BE2C (cell line): ENCODE measurements around the gene ABL2.
A peak's percentile ranks its signal among the peaks of the same experiment; 100 is the strongest.

Experiments
- DNase-seq: peaks from one replicate; pipeline ENCODE4 v3.0.0-alpha.2; 2020
- H3K27me3 ChIP-seq: fragments of 250-450 bp; sonication (Bioruptor Pico); 2 replicates; pipeline ENCODE4 v1.5.1; 2020; ENCODE audit warnings: mild to moderate bottlenecking
- H3K36me3 ChIP-seq: fragments of 250-450 bp; sonication (Bioruptor Pico); 2 replicates; pipeline ENCODE4 v1.5.1; 2020; ENCODE audit warnings: mild to moderate bottlenecking
- H3K4me1 ChIP-seq: fragments of 250-450 bp; sonication (Bioruptor Pico); 2 replicates; pipeline ENCODE4 v1.5.1; 2020
- H3K4me3 ChIP-seq: 2 replicates; pipeline ENCODE4 v1.5.1; 2011; ENCODE audit warnings: low read depth, low read length
- H3K9me3 ChIP-seq: fragments of 250-450 bp; sonication (Bioruptor Pico); 2 replicates; pipeline ENCODE4 v1.5.1; 2020
- CTCF ChIP-seq: IDR thresholded peaks from 2 replicates; pipeline ENCODE4 v1.5.1; 2012; ENCODE audit warnings: mild to moderate bottlenecking, low read depth, low read length

The ABL2 gene

GRCh38 chr1:179083533-179083932, 145.9 kb downstream of the ABL2 start:
- Histone ChIP-seq H3K4me1 (no peaks in the 10 kb centered on the region), H3K9me3 (no peaks in the 10 kb centered on the region), H3K36me3 (peaks cover 13% of the 10 kb centered on the region), H3K27me3 (no peaks in the 10 kb centered on the region), H3K4me3 (no peak overlapping the region)
- DNase-seq = no peak
- TF ChIP-seq CTCF = no peak

DNA sequence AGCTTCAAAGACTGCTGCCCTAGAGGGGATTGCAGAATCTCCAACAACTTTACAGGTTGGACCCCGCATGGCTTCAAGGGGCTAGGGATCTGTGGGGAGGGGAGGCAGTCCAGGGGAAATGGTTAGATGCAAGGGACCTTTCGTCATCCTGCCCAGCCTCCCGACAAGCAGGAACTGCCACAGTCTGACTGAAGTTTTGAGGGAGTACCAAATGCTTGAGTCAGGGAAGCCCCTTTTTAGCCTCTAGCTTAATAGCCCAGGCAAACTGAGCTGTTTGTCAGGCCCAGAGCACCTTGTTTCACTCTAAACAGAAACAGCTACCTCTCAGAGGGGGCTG, 146.5 kb downstream of the ABL2 start:
- Histone ChIP-seq H3K4me1 (no peaks in the 10 kb centered on the region), H3K4me3 (peak overlapping the region; percentile 90)
- TF ChIP-seq CTCF = no peak

DNA sequence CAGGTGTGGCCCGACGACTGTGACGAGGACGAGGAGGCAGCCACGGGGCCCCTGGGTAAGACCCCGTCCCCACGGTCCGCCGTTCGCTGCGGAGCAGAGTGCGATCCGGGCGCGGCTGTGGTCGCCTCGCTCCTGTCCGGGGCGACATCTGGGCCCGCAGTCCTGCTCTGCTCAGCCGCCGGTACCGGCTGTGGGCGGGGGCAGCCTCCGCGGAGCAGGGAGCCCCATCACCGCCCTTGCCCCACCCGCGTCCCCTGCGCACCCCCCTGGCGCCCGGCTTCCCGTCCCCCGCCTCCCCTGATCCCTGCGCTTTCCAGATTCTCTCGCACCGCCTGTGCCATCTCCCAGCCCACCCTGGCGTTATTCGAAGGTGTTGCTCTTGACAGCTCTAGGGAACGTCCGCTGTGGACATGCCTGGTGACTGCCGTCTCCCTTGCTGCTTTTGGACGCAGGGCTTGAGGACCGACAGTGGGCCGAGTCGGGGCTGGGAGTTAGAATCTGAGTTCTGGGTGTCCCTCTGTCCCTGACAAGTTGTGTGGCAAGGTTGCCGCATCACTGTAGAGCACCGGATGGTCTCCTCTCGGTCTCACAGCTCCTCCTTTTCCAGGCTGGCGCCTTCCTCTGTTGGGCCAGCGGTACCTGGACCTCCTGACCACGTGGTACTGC, 147.0 kb downstream of the ABL2 start:
- no peaks in the 10 kb centered on the region for H3K9me3 ChIP-seq
- H3K4me3 ChIP-seq = peak overlapping the region; percentile 90
- no peaks in the 10 kb centered on the region for H3K4me1 ChIP-seq
- TF ChIP-seq CTCF = no peak
- H3K27me3 ChIP-seq = no peaks in the 10 kb centered on the region
- DNase-seq = peak; percentile 29
- H3K36me3 ChIP-seq = peaks cover 5% of the 10 kb centered on the region

More for the DNA sequence above, 146.5 kb downstream of the ABL2 start:
- H3K36me3 ChIP-seq = peaks cover 7% of the 10 kb centered on the region
- no peak for DNase-seq
- no peaks in the 10 kb centered on the region for H3K27me3 ChIP-seq
- no peaks in the 10 kb centered on the region for H3K9me3 ChIP-seq

DNA sequence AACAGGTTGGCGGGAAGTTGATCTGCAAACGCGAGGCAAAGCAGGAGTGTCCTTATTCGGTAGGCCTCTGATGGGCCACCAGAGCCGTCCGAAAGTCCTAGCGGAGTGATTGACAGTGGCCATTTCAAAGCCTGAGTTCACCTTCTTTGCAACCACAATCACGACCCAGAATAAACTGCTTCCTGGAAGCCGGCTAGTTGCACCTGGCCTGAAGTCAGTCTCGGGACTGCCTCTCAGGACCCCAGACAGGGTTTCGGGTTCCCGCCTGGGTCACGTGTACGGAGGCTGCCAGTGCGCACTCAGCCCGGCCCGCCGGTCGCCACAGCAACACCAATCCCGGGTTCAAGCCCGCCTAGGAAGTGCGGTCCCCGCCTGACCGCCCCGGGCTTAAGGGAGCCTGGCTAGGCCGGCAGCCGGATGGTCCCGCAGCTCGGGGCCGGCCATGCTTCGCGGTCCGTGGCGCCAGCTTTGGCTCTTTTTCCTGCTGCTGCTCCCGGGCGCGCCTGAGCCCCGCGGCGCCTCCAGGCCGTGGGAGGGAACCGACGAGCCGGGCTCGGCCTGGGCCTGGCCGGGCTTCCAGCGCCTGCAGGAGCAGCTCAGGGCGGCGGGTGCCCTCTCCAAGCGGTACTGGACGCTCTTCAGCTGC, 147.7 kb downstream of the ABL2 start, which contains the start of gene TOR3A:
TSS of gene TOR3A (plus strand) at position 384 of the 646 bp plus-strand sequence. CDS start at position 443, 59 bp downstream.
- Histone ChIP-seq H3K36me3 (peaks cover 5% of the 10 kb centered on the region), H3K4me1 (no peaks in the 10 kb centered on the region), H3K4me3 (peak within 1 kb of the TSS; percentile 90), H3K9me3 (no peaks in the 10 kb centered on the region), H3K27me3 (no peaks in the 10 kb centered on the region)
- peak; percentile 93 for DNase-seq
- TF ChIP-seq CTCF = no peak

DNA sequence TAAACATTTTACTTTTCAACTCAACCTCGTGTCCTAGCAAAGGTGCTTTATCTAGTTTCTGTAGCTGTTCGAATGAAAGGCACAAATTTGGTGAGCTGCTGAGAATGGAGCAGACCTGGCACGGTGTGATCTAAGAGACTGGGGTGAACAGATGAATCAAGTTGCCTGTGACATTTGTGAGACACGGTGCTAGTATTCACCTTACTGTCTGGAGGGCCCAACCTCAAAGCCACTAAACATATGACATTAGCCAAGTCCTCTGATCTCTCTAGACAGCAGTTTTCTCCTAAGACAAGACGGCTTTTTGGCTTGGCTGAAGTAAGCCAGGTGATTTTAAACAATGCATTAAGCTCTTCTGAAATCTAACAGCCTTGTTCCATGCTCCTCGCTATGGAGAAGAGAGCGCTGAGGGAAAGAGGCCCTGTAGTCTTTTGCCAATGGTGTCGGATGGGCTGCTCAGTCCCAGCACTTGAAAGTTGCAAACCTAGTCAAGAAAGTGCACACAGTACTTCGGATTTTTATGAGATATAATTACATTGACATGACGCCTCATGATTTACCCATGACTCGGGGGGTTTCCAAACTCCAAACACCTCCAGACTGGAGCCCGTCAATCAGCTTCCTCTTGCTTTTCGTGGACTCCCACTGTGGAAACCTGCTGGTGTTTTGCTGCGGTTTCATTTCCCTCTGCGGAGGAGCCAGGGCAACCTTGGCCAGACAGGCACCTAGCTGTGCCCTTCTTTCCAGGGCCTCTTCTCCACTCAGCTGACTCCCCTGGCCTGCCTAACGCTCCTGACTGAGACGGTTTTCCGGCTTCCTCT, 148.4 kb downstream of the ABL2 start:
- Histone ChIP-seq H3K27me3 (no peaks in the 10 kb centered on the region), H3K9me3 (no peaks in the 10 kb centered on the region), H3K36me3 (peaks cover 5% of the 10 kb centered on the region), H3K4me1 (no peaks in the 10 kb centered on the region), H3K4me3 (peak overlapping the region; percentile 90)
- TF ChIP-seq CTCF = no peak
- no peak for DNase-seq
